ENCODE measurements around the gene IRF2. TPM values are rescaled to one million over a fixed set of nuclear protein-coding genes. Genes with fewer than 3 reads are reported as not detected.

IRF2 gene
- total and polyA plus RNA-seq, 2 of the 8 experiments (the other 6 are each of a cell fraction or from before 2014, with no cell fraction given): 13.8 to 17.0 TPM

- TF ChIP-seq JUND (IDR thresholded peaks at IDR 0.05; ENCODE audit: low read length): no peak
- peak; percentile 43 for TF ChIP-seq KDM4A (IDR thresholded peaks at IDR 0.05; ENCODE audit: low read depth, low read length, severe bottlenecking)
- no peak for TF ChIP-seq SP2 (IDR thresholded peaks at IDR 0.05; ENCODE audit: low read length)
- TF ChIP-seq MAX (IDR thresholded peaks at IDR 0.05): no peak
- TF ChIP-seq TAF1 (IDR thresholded peaks at IDR 0.05; ENCODE audit: low read depth, low read length): peak; percentile 78
- peak; percentile 58; the same call in 1 of the 2 replicates for TF ChIP-seq POLR2AphosphoS5 (IDR thresholded peaks at IDR 0.05; ENCODE audit: low read depth, low read length)
- TF ChIP-seq KDM5A (IDR thresholded peaks at IDR 0.05; ENCODE audit: low read length): no peak
- no peak for TF ChIP-seq TCF12 (IDR thresholded peaks at IDR 0.05; ENCODE audit: low read depth, low read length)
- TF ChIP-seq CTBP2 (IDR thresholded peaks at IDR 0.05; ENCODE audit: borderline replicate concordance, insufficient read depth, insufficient read length, low read length): no peak
- no peak for TF ChIP-seq BCL11A (IDR thresholded peaks at IDR 0.05; ENCODE audit: low read depth in 2 of 2, low read length in 2 of 2)
- no peak for TF ChIP-seq RXRA (IDR thresholded peaks at IDR 0.05; ENCODE audit: insufficient read depth, low read depth, low read length)
- TF ChIP-seq KDM1A (IDR thresholded peaks at IDR 0.05; ENCODE audit: borderline replicate concordance, low read length): no peak
- peak in 1 of 2 experiments; percentile 53; a peak in 1 of 4 replicates for TF ChIP-seq SIN3A (conservative IDR thresholded peaks at IDR 0.05 in 1 of 2, IDR thresholded peaks at IDR 0.05 in 1 of 2; ENCODE audit: low read depth in 1 of 2, low read length in 2 of 2)
These were observed 130.7 kb downstream of the IRF2 start (continued) for GRCh38 chr4:184343502-184344177.
